HepG2 (cell line): ENCODE data around the gene GTF2A1. TPM values are rescaled to one million over a fixed set of nuclear protein-coding genes. Genes with fewer than 3 reads are reported as not detected.
A peak's percentile ranks its signal among the peaks of the same experiment; 100 is the strongest.

Source experiments
- FOXA3 ChIP-seq: IDR thresholded peaks from 2 replicates; pipeline ENCODE4 v1.6.1; 2016; ENCODE audit warnings: missing genetic modification reagents, missing compliant biosample characterization
- IRF2 ChIP-seq: IDR thresholded peaks from 2 replicates; pipeline ENCODE4 v1.6.1; 2018; ENCODE audit warnings: missing genetic modification reagents, missing compliant biosample characterization
- JUN ChIP-seq: sonication (generic); formaldehyde crosslinking; IDR thresholded peaks from 2 replicates; pipeline ENCODE4 v1.4.0; 2020; ENCODE audit warnings: mild to moderate bottlenecking, missing genetic modification reagents
- JUND ChIP-seq: sonication (generic); formaldehyde crosslinking; IDR thresholded peaks from 2 replicates; pipeline ENCODE4 v1.8.0; 2022; ENCODE audit warnings: mild to moderate bottlenecking, missing genetic modification reagents
- SNAPC4 ChIP-seq: sonication (generic); formaldehyde crosslinking; IDR thresholded peaks from 2 replicates; pipeline ENCODE4 v1.4.0; 2020; ENCODE audit warnings: mild to moderate bottlenecking, missing genetic modification reagents
- TBX2 ChIP-seq: sonication (generic); formaldehyde crosslinking; IDR thresholded peaks from 2 replicates; pipeline ENCODE4 v1.5.0; 2020; ENCODE audit warnings: missing genetic modification reagents, mild to moderate bottlenecking, borderline replicate concordance
- ZNF292 ChIP-seq: sonication (generic); formaldehyde crosslinking; IDR thresholded peaks from 2 replicates; pipeline ENCODE4 v1.8.1; 2022; ENCODE audit warnings: mild to moderate bottlenecking, low read depth, missing genetic modification reagents, borderline replicate concordance
- ZNF317 ChIP-seq: sonication (generic); formaldehyde crosslinking; IDR thresholded peaks from 2 replicates; pipeline ENCODE4 v1.5.0; 2020; ENCODE audit warnings: mild to moderate bottlenecking, missing genetic modification reagents
- ZNF724P ChIP-seq: sonication (generic); formaldehyde crosslinking; IDR thresholded peaks from 2 replicates; pipeline ENCODE4 v1.8.0; 2022; ENCODE audit warnings: missing genetic modification reagents, borderline replicate concordance
- polyA plus RNA-seq, 8 experiments: library from polyadenylated mRNA; depleted of rRNA in 3 of 8; stranded (reverse) in 7 of 8; unstranded in 1 of 8; fragments of >200 nt; fragmentation: Illumina TruSeq in 4 of 8; extraction: Trizol in 4 of 8; gene quantifications; 2 replicates each; pipeline versions ENCODE4 v1.2.1 to v1.2.3, GENCODE V29; 2011 to 2016; ENCODE audit warnings: low read depth in 4 of 8, missing spikeins in 1 of 8, mixed read lengths in 1 of 8; ENCODE audit not compliant: insufficient read depth in 1 of 8
- total RNA-seq, 5 experiments: library from RNA; depleted of rRNA; stranded (reverse); fragments of >200 nt; fragmentation: Illumina TruSeq; extraction: Trizol; gene quantifications; 2 replicates each; pipeline ENCODE4 v1.2.3, GENCODE V29; 2016; ENCODE audit warnings: low read depth in 1 of 5

GTF2A1 gene
- total and polyA plus RNA-seq, 2 of the 13 experiments (the other 11 are each of a cell fraction or from before 2014, with no cell fraction given), result 14.9 to 17.5 TPM

- TF ChIP-seq TBX2 (CRISPR knock-in tag), result no peak
- TF ChIP-seq FOXA3, result 0 out of 2 replicates have a peak, but pooled peaks have one; percentile 30
- TF ChIP-seq ZNF317 (CRISPR knock-in tag), result 0 out of 2 replicates have a peak, but pooled peaks have one; percentile 28
- TF ChIP-seq SNAPC4 (CRISPR knock-in tag), result no peak
- TF ChIP-seq JUND (CRISPR knock-in tag), result peak; percentile 22; the same call in 1 of the 2 replicates
- TF ChIP-seq JUN (CRISPR knock-in tag), result 0 out of 2 replicates have a peak, but pooled peaks have one; percentile 41
- no peak for TF ChIP-seq ZNF724P (CRISPR knock-in tag)
- TF ChIP-seq ZNF292 (CRISPR knock-in tag), result 0 out of 2 replicates have a peak, but pooled peaks have one; percentile 34
- TF ChIP-seq IRF2 (CRISPR knock-in tag), result 0 out of 2 replicates have a peak, but pooled peaks have one; percentile 22
Measured at GRCh38 chr14:81164167-81164774, 56.5 kb downstream of the GTF2A1 start (continued).
